K562 (cell line): ENCODE results near the gene PLAC9. TPM values are rescaled to one million over a fixed set of nuclear protein-coding genes. Genes with fewer than 3 reads are reported as not detected.

Experiments
- CSDE1 ChIP-seq, 2 experiments: fragments of 450-650 bp; IDR thresholded peaks; 2 replicates each; pipeline ENCODE4 v1.6.1; 2016; ENCODE audit warnings: mild to moderate bottlenecking in 1 of 2
- CTCF ChIP-seq, 3 experiments: IDR thresholded peaks in 2 of 3; conservative IDR thresholded peaks in 1 of 3; 2 replicates each; pipeline ENCODE4 v1.5.1; 2011 to 2012; ENCODE audit warnings: low read length in 3 of 3, mild to moderate bottlenecking in 3 of 3, control low read depth in 2 of 3, improper control_type of control experiment in 1 of 3, inconsistent platforms in 1 of 3, low read depth in 1 of 3, mixed read lengths in 1 of 3, moderate library complexity in 1 of 3; ENCODE audit not compliant: insufficient read depth in 2 of 3
- FOXA3 ChIP-seq, 2 experiments: fragments of 450-650 bp in 1 of 2; sonication (generic) in 1 of 2; formaldehyde crosslinking; IDR thresholded peaks in 1 of 2; conservative IDR thresholded peaks in 1 of 2; 2 replicates each; pipeline versions ENCODE4 v1.4.0 to v1.8.0; 2020 to 2022; ENCODE audit warnings: mild to moderate bottlenecking in 2 of 2, missing genetic modification reagents in 1 of 2
- MEF2A ChIP-seq: IDR thresholded peaks from 2 replicates; pipeline ENCODE4 v1.6.1; 2011; ENCODE audit warnings: low read depth, mild to moderate bottlenecking, low read length, moderate library complexity; ENCODE audit not compliant: control insufficient read depth
- MYNN ChIP-seq, 2 experiments: sonication (generic); formaldehyde crosslinking in 1 of 2; IDR thresholded peaks; 2 replicates each; pipeline versions ENCODE4 v1.5.0 to v1.6.1; 2016 to 2020; ENCODE audit warnings: antibody characterized with exemption in 1 of 2, missing genetic modification reagents in 1 of 2
- SPI1 ChIP-seq: IDR thresholded peaks from 2 replicates; pipeline ENCODE4 v1.6.1; 2011; ENCODE audit warnings: low read depth, low read length, control low read depth, borderline replicate concordance
- SREBF2 ChIP-seq: sonication (generic); formaldehyde crosslinking; IDR thresholded peaks from 2 replicates; pipeline ENCODE4 v1.4.0; 2020; ENCODE audit warnings: mild to moderate bottlenecking, missing genetic modification reagents
- TBP ChIP-seq: optimal IDR thresholded peaks from 2 replicates; pipeline ENCODE3; 2011; ENCODE audit warnings: low read depth, low read length, improper control_type of control experiment
- TEAD4 ChIP-seq, 2 experiments: sonication (generic) in 1 of 2; formaldehyde crosslinking in 1 of 2; IDR thresholded peaks; 2 replicates each; pipeline versions ENCODE4 v1.6.1 to v1.8.0; 2012 to 2022; ENCODE audit warnings: borderline replicate concordance in 1 of 2, inconsistent platforms in 1 of 2, low read length in 1 of 2, mild to moderate bottlenecking in 1 of 2, missing genetic modification reagents in 1 of 2
- ZBTB7A ChIP-seq: IDR thresholded peaks from 2 replicates; pipeline ENCODE4 v1.6.1; 2011; ENCODE audit warnings: low read depth, mild to moderate bottlenecking, low read length, moderate library complexity, borderline replicate concordance; ENCODE audit not compliant: control insufficient read depth
- ZNF589 ChIP-seq: fragments of 200-800 bp; sonication (Bioruptor generic); IDR thresholded peaks from 2 replicates; pipeline ENCODE4 v1.6.1; 2016; ENCODE audit warnings: low read depth, missing genetic modification characterization, missing compliant biosample characterization
- polyA plus RNA-seq, 8 experiments: library from polyadenylated mRNA; depleted of rRNA in 4 of 8; stranded (reverse) in 5 of 8; unstranded in 3 of 8; fragments of >200 nt; fragmentation: Nextera tagmentation in 2 of 8; fragmentation: Illumina TruSeq in 1 of 8; extraction: Ambion mirVana in 2 of 8; extraction: Trizol in 1 of 8; gene quantifications; 2 replicates each; pipeline versions ENCODE4 v1.2.1 to v1.2.3, GENCODE V29; 2011 to 2014; ENCODE audit warnings: inconsistent platforms in 1 of 8, missing spikeins in 1 of 8
- total RNA-seq, 7 experiments: library from RNA; depleted of rRNA in 6 of 7; stranded (reverse); fragments of >200 nt in 6 of 7; fragmentation: Illumina TruSeq in 2 of 7; extraction: Trizol in 2 of 7; gene quantifications; 2 replicates each; pipeline versions ENCODE4 v1.2.1 to v1.2.3, GENCODE V29; 2011 to 2021; ENCODE audit warnings: low replicate concordance in 1 of 7
- TF ChIP-seq, protein P1 (sequence below), 2 experiments: fragments of 200-800 bp in 1 of 2; sonication (Bioruptor generic) in 1 of 2; sonication (generic) in 1 of 2; formaldehyde crosslinking in 1 of 2; IDR thresholded peaks in 1 of 2; conservative IDR thresholded peaks in 1 of 2; 2 replicates each; pipeline versions ENCODE4 v1.5.0 to v1.6.1; 2016 to 2020; ENCODE audit warnings: missing compliant biosample characterization in 1 of 2, missing genetic modification characterization in 1 of 2, missing genetic modification reagents in 1 of 2
- TF ChIP-seq, protein P2 (sequence below), 2 experiments: fragments of 450-650 bp; IDR thresholded peaks; 2 replicates each; pipeline ENCODE4 v1.6.1; 2016; ENCODE audit warnings: mild to moderate bottlenecking in 2 of 2, borderline replicate concordance in 1 of 2, low read depth in 1 of 2, moderate library complexity in 1 of 2

The PLAC9 gene
- total and polyA plus RNA-seq, 9 of the 15 experiments (the other 6 are each of a cell fraction or from before 2014, with no cell fraction given) = not detected

GRCh38 chr10:80158598-80159127, 26.1 kb downstream of the PLAC9 start (continued):
- TF ChIP-seq CTCF (IDR thresholded peaks at IDR 0.05 in 2 of 3, conservative IDR thresholded peaks at IDR 0.05 in 1 of 3; ENCODE audit: insufficient read depth in 2 of 3, low read depth in 1 of 3, low read length in 3 of 3) (no peak), ZNF589 (CRISPR knock-in tag) (no peak), TBP (no peak), SPI1 (peak; percentile 69), CSDE1 (IDR thresholded peaks at IDR 0.05) (no peak), MEF2A (peak; percentile 88; the same call in 1 of the 2 replicates), SREBF2 (CRISPR knock-in tag) (no peak), ZBTB7A (no peak), TEAD4 (IDR thresholded peaks at IDR 0.05; ENCODE audit: low read length) (no peak), TEAD4 (CRISPR knock-in tag; IDR thresholded peaks at IDR 0.05; ENCODE audit: borderline replicate concordance) (no peak), FOXA3 (CRISPR knock-in tag; conservative IDR thresholded peaks at IDR 0.05 in 1 of 2, IDR thresholded peaks at IDR 0.05 in 1 of 2) (no peak), MYNN (IDR thresholded peaks at IDR 0.05) (peak; percentile 65; the same call in 1 of the 2 replicates), MYNN (CRISPR knock-in tag; IDR thresholded peaks at IDR 0.05) (no peak)
- TF ChIP-seq, protein P1, sequence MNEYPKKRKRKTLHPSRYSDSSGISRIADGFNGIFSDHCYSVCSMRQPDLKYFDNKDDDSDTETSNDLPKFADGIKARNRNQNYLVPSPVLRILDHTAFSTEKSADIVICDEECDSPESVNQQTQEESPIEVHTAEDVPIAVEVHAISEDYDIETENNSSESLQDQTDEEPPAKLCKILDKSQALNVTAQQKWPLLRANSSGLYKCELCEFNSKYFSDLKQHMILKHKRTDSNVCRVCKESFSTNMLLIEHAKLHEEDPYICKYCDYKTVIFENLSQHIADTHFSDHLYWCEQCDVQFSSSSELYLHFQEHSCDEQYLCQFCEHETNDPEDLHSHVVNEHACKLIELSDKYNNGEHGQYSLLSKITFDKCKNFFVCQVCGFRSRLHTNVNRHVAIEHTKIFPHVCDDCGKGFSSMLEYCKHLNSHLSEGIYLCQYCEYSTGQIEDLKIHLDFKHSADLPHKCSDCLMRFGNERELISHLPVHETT (CRISPR knock-in tag; conservative IDR thresholded peaks at IDR 0.05 in 1 of 2, IDR thresholded peaks at IDR 0.05 in 1 of 2) = 0 out of 4 replicates have a peak, but pooled peaks of 1 of the 2 experiments have one; percentile 21
- TF ChIP-seq, protein P2, sequence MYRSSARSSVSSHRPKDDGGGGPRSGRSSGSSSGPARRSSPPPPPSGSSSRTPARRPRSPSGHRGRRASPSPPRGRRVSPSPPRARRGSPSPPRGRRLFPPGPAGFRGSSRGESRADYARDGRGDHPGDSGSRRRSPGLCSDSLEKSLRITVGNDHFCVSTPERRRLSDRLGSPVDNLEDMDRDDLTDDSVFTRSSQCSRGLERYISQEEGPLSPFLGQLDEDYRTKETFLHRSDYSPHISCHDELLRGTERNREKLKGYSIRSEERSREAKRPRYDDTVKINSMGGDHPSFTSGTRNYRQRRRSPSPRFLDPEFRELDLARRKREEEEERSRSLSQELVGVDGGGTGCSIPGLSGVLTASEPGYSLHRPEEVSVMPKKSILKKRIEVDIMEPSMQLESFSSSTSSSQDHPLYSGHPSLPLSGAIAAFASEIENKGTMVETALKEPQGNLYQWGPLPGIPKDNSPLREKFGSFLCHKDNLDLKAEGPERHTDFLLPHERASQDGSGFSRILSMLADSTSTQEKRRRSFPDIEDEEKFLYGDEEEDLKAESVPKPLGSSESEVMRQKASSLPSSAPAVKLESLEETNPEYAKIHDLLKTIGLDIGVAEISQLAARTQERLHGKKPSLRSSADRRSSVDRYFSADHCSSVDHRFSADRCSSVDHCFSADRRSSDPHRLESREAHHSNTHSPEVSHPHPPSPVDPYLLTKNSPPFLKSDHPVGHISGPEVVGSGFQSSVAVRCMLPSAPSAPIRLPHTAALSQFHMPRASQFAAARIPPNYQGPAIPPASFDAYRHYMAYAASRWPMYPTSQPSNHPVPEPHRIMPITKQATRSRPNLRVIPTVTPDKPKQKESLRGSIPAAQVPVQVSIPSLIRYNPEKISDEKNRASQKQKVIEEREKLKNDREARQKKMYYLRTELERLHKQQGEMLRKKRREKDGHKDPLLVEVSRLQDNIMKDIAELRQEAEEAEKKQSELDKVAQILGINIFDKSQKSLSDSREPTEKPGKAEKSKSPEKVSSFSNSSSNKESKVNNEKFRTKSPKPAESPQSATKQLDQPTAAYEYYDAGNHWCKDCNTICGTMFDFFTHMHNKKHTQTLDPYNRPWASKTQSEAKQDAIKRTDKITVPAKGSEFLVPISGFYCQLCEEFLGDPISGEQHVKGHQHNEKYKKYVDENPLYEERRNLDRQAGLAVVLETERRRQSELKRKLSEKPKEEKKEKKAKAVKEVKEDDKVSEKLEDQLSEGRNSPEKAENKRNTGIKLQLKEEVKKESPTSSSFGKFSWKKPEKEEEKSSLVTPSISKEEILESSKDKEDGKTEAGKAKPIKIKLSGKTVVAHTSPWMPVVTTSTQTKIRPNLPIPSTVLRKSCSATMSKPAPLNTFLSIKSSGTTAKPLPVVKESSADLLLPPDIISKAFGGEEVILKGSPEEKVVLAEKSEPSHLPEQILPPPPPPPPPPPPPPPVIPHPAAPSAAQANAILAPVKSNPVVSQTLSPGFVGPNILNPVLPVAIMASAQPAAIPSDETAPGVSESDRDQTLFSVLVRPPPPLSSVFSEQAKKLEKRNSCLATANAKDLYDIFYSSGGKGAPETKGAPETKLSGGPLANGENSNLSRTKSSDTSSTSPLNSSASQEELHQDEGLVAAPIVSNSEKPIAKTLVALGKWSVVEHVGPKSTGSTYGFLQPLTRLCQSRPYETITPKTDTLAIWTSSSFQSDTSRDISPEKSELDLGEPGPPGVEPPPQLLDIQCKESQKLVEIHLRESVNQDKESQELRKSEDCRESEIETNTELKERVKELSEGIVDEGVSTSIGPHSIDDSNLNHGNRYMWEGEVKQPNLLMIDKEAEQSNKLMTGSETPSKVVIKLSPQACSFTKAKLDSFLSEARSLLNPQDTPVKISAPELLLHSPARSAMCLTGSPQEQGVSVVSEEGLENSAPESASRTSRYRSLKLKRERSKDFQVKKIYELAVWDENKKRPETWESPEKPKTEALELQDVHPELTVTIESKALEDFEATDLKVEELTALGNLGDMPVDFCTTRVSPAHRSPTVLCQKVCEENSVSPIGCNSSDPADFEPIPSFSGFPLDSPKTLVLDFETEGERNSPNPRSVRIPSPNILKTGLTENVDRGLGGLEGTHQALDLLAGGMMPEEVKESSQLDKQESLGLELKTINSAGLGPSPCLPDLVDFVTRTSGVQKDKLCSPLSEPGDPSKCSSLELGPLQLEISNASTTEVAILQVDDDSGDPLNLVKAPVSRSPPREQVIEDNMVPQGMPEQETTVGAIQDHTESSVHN (IDR thresholded peaks at IDR 0.05; ENCODE audit: borderline replicate concordance in 1 of 2, low read depth in 1 of 2) = peak in 1 of 2 experiments; percentile 85; a peak in 2 of 4 replicates
